Measurements from ENCODE around the gene ATP7B.
A peak's percentile ranks its signal among the peaks of the same experiment; 100 is the strongest.
"Not testable (repeated sequence)": the region's sequence is repeated elsewhere in the genome, so short reads cannot be mapped to it uniquely, and the experiment has no call there.

Gene ATP7B

DNA sequence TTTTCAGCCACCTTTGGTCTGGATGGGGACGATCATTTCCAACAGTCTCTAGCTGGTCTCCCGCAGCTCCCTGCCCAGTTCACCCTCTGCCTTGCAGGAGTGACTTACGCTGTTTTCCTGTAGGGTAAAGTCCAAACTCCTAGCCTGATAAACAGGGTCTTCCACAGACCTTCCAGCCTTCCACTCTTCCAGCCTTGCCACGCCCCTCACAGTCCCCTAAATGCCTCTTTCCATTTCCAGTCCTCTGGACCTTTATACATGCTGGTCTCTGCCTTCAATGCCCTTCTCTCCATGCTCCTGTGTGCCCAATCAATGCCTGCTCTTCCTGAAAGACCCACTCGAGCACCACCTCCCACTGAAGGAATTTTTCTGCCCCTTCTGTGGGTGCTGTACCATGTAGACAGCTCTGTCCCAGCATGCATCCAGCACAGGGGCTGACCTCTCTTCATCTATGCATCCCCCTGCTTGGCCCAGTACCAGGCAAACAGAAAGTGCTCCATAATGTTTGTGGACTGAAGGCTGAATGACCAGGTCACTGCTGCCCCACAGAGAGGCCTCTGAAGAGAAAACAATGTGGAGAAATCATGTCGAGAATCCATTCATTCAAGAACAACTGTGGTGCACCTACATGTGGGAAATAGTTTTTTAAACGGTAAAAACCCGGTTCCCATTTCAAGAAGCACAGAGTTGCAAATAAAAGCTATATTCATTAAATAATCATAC is 4.6 kb downstream of the ATP7B start:
- no peak for DNase-seq (ENCODE audit: low read depth in 2 of 2)

DNA sequence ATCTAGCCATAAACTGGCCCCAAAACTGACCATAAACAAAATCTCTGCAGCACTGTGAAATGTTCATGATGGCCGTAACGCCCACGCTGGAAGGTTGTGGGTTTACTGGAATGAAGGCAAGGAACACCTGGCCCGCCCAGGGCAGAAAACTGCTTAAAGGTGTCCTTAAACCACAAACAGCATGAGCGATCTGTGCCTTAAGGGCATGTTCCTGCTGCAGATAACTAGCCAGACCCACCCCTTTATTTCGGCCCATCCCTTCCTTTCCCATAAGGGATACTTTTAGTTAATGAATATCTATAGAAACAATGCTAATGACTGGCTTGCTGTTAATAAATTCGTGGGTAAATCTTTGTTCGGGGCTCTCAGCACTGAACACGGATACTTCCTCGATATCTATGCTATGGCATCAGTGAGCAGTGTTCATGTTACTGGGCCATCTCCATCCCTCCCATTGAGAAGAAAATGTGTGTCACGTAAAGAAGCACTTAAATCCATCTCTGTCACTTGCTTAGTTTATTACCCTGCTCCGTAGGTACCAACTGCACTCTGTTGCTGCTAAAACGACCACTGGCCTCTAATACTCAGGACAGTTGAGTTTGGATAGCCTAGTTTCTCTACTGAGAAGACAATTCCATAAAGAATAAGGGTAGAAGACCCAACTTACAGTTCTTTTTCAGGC is 5.3 kb downstream of the ATP7B start:
- DNase-seq (ENCODE audit: low read depth in 2 of 2): no peak

DNA sequence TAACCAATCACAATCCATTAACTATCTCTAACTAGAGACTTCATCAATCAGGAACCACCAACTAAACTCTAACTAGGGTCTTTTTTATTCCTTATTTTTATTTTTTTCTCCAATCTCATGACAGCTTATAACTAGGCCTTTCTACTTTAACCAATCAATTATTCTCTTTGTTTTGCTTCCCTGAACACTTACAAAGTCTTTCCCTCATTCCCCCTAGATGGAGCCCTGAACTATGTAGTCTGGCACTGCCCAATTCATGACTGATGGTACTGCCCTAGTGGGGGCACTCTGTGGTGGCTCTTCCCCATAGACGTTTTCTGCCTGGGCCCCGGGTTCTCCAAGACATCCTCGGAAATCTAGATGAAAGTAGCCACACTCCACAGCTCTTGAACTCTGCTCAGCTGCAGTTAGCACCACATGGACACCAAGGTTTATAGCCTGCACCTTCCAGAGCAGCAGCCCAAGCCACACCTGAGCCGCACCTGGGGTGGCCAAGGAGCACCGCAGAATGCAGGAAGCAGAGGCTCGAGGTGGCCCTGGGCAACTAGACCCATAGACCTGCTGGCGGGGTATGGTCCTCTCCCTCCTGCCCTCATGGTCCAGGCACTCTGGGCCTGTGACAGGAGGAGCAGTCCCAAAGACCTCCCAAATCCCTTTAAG is 6.6 kb downstream of the ATP7B start:
- no peak for DNase-seq (ENCODE audit: low read depth in 2 of 2)

DNA sequence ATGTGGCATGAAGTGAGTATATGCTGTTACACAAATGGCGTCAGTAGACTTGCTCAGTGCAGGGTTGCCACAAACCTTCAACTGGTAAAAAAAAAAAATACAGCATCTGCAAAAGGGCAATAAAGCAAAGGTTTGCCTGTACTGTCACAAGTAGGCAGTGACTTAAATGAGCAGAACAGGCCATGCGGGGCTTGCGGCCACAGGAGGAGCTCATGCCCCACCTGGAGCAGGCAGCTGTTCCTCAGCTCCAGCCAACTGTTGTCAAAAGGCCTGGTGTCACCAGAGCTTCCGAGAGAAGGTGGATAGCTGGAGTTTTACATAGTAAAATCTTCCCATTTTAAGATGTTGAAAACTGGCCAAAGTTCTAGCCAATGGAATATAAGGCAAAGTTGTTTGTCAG is 7.7 kb downstream of the ATP7B start:
- DNase-seq (ENCODE audit: low read depth in 2 of 2): no peak

DNA sequence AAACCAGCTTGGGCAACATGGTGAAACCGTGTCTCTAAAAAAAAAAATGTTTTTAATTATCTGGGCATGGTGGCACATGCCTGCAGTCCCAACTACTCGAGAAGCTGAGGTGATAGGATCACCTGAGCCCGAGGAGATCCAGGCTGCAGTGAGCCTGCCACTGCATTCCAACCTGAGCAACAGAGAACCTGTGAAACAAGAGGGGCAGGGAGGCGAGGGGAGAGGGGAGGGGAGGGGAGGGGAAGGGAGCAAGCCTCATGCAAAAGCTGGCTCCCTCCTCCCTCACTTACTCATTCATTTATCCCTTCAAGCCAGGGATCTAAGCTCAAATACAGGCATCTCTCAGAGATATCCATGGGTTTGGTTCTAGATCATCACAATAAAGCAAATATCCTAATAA is 8.9 kb downstream of the ATP7B start:
- DNase-seq (ENCODE audit: low read depth in 2 of 2): no peak

DNA sequence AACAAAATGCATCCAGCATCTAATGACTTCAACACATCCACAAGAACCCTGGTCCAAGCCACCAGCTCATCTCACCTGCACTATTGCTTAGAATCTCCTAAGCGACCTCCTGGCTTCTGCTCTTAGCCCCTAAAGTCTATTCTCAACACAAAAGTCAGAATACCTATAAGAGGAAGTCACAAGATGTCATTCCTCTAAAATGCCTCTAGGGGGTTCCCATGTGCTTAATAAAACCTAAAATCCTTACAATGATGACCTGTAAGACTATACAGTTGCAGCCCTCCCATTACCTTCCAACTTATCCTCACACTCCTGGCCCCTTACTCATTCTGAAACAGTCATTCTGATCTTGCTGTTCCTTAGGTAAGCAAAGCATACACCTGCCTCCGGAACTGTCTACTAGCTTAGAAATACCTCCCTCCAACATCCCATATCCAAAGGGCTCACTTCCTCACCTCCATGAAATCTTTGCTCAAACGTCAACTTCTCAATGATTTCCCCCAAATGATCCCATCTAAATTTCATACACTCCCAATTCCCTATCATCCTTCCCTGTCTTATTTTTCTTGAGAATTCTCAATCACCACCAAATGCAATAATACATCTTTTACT is 10.0 kb downstream of the ATP7B start:
- peak in 1 of 2 experiments; percentile 5 for DNase-seq (ENCODE audit: low read depth in 2 of 2)

DNA sequence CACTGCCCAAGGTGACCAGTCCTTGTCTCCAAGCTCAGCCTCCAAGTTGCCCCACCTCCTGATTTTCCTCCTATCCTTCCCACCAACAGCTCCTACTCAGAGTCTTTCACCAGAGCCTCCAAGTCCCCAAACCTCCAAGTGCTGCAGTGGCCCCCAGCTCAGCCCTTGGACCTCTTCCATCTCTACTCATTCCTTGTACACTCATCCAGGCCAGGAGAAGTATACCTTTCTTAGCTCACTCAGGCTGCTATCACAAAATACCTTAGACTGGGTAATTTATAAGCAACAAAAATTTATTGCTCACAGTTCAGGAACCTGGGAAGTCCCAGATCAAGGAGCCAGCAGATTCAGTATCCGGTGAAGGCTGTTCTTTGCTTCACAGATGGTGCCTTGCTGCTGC is 11.3 kb downstream of the ATP7B start:
- DNase-seq (ENCODE audit: low read depth in 2 of 2): no peak

DNA sequence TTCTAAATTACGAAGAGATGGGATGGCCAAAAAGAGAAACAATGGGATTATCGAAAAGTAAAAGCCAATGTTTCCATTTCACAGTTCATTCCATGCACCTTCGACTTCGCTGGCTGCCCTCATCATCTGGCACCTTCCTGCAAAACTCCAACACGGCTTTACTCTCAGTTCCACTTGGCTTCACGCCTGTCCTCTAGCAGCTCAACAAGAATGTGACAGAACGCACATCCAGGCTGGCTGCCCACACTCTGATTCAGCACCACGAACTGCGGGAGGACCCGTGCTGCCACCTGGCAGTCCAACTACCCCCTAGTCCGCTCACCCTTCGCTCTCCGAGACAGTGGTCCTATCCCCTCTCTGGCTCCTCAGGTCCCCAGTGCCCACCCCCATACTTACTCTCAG is 11.7 kb downstream of the ATP7B start:
- DNase-seq (ENCODE audit: low read depth in 2 of 2): no peak

DNA sequence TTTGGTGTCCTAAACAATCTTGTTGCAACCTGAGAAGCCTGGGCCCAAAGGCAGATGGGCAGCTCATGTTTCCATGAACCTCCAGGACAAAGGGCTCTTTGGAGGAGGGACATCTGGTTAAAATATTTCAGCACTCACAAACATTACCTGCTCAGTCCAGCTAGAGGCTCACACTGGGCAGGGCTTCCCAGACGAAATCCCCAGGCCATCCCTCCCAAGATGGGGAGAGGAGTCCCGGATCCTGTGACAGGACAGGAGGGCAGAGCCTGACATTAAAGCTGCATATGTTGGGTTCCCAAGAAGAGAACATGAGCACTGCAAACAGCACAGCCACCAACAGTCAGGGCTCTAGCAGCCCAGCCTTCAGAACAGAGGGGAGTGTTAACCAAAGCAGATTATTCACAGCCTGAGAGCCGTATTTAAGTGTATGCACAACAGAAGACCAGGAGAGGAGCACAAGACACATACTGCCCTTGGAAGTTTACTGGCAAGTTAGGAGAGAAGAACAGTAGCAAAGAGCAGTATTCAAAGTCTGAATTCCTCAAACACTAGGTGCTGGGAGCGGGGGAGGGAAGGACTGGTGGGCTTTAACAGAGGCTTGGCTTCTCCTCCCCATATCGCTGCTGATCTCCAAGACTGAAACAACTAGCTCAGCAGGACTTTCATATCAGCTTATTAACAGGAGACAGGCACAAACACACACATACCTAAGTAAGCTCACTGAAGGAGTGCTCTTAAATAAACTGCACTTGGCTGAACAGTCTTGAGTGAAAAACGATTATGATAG is 12.3 kb downstream of the ATP7B start:
- no peak for DNase-seq (ENCODE audit: low read depth in 2 of 2)

DNA sequence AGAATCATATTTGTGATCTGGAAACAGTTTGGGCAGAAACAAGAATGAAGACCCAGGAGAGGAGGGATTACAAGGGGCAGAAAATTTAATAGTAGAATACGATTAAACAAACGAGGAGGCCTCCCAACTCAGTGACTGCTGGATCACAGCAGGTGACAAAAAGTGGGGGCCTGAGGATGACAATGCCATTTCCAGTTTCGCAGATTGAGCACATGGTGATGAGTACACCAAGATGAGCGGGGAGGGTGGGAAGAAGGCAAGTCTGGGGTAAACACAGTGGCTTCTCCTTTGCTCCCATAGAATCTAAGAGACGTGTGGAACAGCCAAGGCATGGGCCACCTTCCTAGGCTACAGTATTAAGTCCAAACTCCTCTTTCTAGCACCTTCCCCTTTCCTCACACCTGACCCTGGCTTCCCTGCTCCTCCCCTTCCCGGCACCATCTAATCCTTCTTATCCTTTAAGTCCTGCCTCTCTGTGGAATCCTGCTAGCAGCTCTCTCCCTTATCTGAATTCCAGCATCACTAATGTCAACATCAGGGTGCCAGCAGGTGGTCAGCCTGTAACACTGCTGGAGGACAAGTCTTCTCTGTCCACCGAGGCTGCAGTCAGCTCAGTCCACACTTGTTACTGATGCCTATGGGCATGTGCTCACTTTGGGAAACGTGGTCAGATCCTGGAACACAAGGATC is 13.5 kb downstream of the ATP7B start:
- DNase-seq (ENCODE audit: low read depth in 2 of 2): no peak

DNA sequence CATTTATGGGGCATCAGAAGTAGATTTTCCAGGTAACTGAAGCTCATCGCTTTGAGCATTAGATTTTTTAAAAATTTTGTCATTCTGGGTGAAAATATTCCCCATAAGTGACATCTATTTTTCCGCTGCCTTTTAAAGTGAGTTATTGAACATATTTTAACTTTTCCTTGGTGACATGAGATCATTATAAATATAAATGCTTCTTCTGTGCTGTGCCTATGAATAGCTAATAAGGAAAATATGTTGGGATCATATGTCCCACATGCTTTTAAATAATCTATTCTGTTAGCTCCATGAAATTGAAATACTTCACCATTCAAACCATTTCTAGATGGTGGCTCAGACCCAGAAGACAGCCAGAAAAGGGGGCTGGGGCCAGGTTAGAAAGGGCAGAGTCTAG is 14.1 kb downstream of the ATP7B start:
- DNase-seq (ENCODE audit: low read depth in 2 of 2): no peak

DNA sequence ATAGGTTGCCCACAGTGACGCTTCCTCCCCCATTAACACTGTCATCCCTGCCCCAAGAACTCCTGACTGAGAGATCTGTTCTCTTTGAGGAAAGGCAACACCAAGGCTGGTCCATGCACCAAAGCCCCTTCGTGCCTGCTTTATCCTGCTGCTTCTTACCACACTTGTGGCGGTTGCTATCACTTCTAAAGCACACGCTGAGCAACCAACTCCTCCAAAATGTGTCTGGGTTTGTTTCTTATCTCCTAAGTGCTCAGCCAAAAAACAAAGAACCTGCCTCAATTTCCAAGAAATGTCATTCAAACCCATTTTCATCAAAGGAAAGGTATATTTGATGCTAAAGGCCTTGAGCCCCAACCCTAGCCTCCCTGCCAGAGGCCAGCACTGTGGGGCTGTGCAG is 14.6 kb downstream of the ATP7B start:
- DNase-seq (ENCODE audit: low read depth in 2 of 2): no peak

DNA sequence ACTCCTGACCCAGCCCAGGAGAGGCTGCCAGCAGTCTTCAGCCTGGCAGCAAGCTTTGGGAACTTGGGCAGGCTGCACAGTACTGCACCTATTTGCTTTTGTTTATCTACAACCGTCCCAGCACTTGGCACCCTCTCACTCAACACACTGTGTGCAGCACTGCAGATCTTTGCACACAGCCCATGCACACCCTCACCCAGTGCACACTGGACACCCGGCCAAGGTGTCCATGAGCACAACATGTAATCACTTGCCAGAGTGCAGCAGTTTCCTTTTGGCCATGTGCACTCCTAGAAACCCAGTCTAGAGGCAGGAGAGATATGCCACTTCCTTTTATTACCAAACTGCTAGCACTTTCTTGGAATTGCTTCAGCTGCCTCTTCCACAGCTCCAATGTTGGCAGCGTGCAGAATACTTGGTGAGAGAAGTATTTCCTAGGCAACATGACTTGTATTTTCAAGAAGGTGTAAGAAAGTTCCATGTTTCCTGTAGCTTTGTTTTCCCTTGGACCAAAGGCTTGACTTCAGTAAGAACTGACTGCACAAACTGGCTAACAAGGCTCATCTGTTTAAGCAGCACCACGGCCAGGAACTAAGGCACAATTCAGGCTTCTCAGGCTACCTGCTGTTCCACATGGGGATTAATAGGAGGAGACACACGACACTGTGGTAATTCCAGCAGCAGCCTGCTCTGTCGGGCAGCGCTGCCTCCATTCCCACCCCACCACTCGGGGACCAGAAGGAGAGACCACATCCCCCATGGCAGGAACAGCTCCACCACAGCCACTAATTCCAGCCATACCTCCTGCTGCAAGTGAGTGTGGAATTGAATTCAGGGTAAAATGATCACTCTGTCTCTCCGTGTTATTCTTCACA is 15.3 kb downstream of the ATP7B start:
- DNase-seq (ENCODE audit: low read depth in 2 of 2): no peak

DNA sequence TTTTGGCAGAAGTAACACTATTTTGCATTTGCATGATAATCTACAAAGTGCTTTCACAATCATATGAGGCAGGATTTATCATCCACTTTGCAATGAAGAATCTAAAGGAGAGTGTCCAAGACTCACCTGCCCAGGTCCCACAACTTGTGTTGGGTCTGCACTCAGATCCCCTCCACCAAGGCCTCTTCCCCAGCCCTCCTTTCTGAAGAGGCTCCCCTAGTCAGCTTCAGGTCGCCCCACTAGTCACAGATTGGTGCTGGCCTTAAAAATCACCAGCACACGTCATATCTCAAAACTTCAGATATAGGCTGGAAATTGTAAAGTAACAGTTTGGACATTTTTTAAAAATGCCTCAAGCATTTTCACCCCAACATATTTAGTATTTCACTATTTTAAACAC is 17.5 kb downstream of the ATP7B start:
- DNase-seq (ENCODE audit: low read depth in 2 of 2): no peak

DNA sequence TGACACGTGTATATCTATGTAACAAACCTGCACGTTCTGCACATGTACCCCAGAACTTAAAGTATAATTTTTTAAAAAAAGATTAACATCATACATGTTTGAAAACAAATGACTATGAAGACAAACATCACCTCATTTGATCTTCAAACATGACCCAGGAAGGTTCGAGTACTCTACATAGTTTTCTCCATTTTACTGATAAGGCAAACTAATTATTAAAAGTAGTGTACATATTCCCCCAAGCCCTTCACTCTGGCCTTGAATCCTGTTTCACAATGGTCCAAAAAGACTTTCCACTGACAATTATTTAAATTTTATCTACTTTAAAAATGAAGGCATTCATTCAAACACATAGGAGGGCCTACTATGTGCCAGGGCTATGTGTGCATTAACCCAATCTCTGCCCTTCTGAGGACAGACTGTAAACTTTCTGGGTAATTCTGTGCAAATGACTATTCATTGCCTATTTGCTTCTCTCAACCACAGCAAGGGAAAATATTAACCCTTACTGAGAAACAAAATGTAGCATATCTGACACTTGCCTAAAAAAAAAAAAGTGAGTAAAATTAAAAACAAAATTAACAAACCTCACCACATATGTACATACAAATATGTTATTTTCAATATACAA is 22.1 kb downstream of the ATP7B start:
- no peak for DNase-seq (ENCODE audit: low read depth in 2 of 2)

DNA sequence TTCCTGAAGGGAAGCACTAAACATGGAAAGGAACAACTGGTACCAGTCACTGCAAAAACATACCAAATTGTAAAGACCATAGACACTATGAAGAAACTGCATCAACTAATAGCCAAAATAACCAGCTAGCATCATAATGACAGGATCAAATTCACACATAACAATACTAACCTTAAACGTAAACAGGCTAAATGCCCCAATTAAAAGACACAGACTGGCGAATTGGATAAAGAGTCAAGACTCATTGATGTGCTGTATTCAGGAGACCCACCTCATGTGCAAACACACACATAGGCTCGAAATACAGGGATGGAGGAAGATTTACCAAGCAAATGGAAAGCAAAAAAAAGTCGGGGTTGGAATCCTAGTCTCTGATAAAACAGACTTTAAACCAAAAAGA is 26.3 kb downstream of the ATP7B start:
- DNase-seq (ENCODE audit: low read depth in 2 of 2): not testable (repeated sequence)

DNA sequence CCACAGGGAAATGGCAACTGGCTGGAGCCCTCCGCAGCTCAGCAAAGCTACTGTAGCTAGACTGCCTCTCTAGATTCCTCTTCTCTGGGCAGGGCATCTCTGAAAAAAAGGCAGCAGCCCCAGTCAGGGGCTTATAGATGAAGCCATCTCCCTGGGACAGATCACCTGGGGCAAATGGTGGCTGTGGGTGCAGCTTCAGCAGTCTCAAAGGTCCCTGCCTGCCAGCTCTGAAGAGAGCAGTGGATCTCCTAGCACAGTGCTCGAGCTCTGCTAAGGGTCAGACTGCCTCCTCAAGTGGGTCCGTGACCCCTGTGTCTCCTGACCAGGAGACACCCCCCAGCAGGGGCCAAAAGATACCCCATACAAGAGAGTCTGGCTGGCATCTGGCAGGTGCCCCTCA is 28.0 kb downstream of the ATP7B start:
- DNase-seq (ENCODE audit: low read depth in 2 of 2): not testable (repeated sequence)

DNA sequence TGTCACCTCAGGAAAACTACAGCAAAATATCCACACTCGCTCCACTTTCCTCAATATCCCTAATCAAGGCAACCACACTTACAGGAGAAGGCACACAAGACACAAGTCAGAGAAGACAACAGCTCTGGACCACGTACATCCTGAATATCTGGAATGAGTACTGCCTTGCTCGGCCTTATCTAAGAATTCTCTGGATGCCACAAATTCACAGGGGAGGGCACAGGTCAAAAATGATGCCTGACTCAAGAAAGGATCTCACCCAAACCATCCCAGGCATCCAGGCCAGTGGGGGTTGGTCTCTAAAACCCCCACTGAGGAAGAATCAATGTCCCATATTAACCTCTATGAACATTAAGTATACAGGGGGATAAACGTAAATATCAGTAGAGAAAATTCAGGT is 29.9 kb downstream of the ATP7B start:
- no peak for DNase-seq (ENCODE audit: low read depth in 2 of 2)

DNA sequence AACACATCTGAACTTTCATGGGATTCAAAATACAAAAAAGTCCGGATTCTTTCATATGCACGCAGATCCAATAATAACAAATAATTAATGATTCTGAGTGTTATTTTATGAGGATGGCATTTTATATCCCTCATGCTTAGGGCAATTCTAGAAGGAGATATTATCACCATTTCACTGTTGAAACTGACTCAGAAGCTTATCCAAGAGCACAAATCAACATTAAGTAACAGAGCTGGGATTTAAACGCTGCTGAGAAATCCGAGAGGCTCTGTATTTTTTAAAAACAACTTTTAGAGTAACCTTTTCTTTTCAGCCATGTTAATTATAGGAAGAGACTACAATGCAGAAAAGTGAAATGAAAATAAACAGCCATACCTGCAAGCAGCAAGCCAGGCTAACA is 30.3 kb downstream of the ATP7B start:
- no peak for DNase-seq (ENCODE audit: low read depth in 2 of 2)

Measured in fibroblast of skin of left biceps (primary cell).